Osteocyte (in vitro differentiated cells): Measurements from ENCODE around the gene FGF18. TPM values are rescaled to one million over a fixed set of nuclear protein-coding genes. Genes with fewer than 3 reads are reported as not detected.
"Not testable (repeated sequence)": the region's sequence is repeated elsewhere in the genome, so short reads cannot be mapped to it uniquely, and the experiment has no call there.

Experiments used
- DNase-seq: peaks from one replicate; pipeline ENCODE4 v3.0.0; 2021; ENCODE audit warnings: mixed read lengths; ENCODE audit not compliant: unreplicated experiment; ENCODE audit errors: extremely low spot score
- H3K27ac Mint-ChIP-seq: one replicate; pipeline ENCODE4 v1.8.0; 2021; ENCODE audit warnings: mild to moderate bottlenecking, mixed read lengths; ENCODE audit not compliant: unreplicated experiment
- H3K27me3 Mint-ChIP-seq: one replicate; pipeline ENCODE4 v1.8.0; 2021; ENCODE audit warnings: mixed read lengths; ENCODE audit not compliant: unreplicated experiment
- H3K36me3 Mint-ChIP-seq: one replicate; pipeline ENCODE4 v1.8.0; 2021; ENCODE audit warnings: mixed read lengths; ENCODE audit not compliant: unreplicated experiment
- H3K4me1 Mint-ChIP-seq: one replicate; pipeline ENCODE4 v1.8.0; 2021; ENCODE audit warnings: mixed read lengths; ENCODE audit not compliant: unreplicated experiment
- H3K4me3 Mint-ChIP-seq: one replicate; pipeline ENCODE4 v1.8.0; 2021; ENCODE audit warnings: mild to moderate bottlenecking, moderate library complexity, mixed read lengths; ENCODE audit not compliant: unreplicated experiment
- H3K9me3 Mint-ChIP-seq: one replicate; pipeline ENCODE4 v1.8.0; 2021; ENCODE audit warnings: mixed read lengths; ENCODE audit not compliant: unreplicated experiment
- CTCF ChIP-seq: fragments of 200-600 bp; sonication (generic); IDR thresholded peaks from 2 replicates; pipeline ENCODE4 v1.5.0; 2021; ENCODE audit warnings: antibody characterized with exemption, mild to moderate bottlenecking, moderate library complexity
- long read RNA-seq: library from polyadenylated mRNA; unstranded; transcript quantifications from one replicate; pipeline ENCODE4 v2.0.0, GENCODE V29; 2021
- total RNA-seq: library from RNA; stranded (reverse); gene quantifications from 2 replicates; pipeline ENCODE4 v1.2.1, GENCODE V29; 2021

FGF18 gene, protein sequence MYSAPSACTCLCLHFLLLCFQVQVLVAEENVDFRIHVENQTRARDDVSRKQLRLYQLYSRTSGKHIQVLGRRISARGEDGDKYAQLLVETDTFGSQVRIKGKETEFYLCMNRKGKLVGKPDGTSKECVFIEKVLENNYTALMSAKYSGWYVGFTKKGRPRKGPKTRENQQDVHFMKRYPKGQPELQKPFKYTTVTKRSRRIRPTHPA
- total RNA-seq = 5.9 and 6.0 TPM in 2 replicates
- long read RNA-seq = 0 reads

DNA sequence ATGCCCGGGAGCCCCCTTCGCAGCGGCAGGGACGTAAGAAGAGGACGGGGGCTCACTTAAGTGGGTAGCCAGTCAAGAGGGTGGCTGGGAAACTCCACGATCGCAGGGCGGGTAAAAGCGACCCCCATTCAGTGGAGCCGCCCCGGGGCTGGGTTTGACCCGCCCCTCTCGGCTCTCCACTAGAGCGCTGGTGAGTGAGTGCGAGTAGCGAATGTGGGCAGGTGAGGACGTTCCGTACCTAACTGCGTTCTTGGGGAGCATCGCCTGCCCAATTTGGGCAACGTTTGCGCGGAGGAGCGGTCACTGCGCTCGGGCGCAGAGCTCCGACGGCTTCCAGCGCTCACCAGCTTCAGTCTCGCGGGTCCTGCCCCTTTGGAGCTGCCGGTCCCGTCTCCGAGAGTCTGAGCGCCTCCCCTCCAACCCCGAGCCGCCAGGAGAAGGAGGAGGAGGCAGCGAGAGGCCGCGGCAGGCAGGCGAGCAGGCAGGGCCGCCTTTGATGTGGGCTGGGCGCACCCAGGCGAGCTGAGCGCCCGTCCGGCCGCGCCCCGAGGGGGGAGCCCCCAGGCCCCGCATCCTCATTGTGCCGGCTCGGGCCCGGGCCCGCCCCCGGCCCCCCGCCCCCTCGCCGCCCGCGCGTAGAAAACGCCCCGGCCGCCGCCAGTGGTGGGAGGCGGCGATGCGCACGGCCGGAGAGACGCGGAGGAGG lies at the start of gene FGF18:
Gene FGF18 (plus strand): TSS at position 666 of the 706 bp plus-strand sequence. CDS start 553 bp downstream, outside the sequence.
- Mint-ChIP-seq H3K27me3 (peaks cover 3% of the 10 kb centered on the region), H3K27ac (peak within 1 kb of the TSS; percentile 72), H3K4me3 (peak within 1 kb of the TSS; percentile 77), H3K36me3 (peaks cover 2% of the 10 kb centered on the region), H3K4me1 (peaks cover 23% of the 10 kb centered on the region), H3K9me3 (no peaks in the 10 kb centered on the region)
- TF ChIP-seq CTCF = peak; percentile 11
- DNase-seq = peak; percentile 87

DNA sequence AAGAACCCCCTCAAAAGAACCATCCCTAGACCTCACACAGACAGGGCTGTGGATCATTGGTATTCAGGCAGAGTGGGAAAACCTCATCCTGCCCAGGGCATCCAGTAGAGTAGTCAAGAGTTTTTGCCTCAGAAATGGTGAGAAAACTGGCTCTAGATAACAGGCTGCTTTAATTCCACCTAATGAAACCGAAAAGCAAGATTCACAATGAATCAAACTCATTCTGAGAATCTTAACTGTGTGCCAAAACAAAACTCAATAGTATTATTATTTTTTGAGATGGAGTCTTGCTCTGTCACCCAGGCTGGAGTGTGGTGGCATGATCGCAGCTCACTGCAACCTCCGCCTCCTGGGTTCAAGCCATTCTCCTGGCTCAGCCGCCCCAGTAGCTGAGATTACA lies 49.5 kb upstream of the FGF18 start:
- H3K4me3 Mint-ChIP-seq = no peak overlapping the region
- H3K27me3 Mint-ChIP-seq = peaks cover 12% of the 10 kb centered on the region
- H3K4me1 Mint-ChIP-seq = peaks cover 8% of the 10 kb centered on the region
- no peak for TF ChIP-seq CTCF
- no peak for DNase-seq
- no peaks in the 10 kb centered on the region for H3K36me3 Mint-ChIP-seq
- no peaks in the 10 kb centered on the region for H3K9me3 Mint-ChIP-seq
- H3K27ac Mint-ChIP-seq = no peak overlapping the region

GRCh38 chr5:171370881-171371280 lies 48.6 kb upstream of the FGF18 start:
- H3K36me3 Mint-ChIP-seq, DNase-seq, H3K4me1 Mint-ChIP-seq, H3K4me3 Mint-ChIP-seq, H3K9me3 Mint-ChIP-seq, H3K27ac Mint-ChIP-seq: not testable (repeated sequence)
- H3K27me3 Mint-ChIP-seq = peaks cover 13% of the 10 kb centered on the region

DNA sequence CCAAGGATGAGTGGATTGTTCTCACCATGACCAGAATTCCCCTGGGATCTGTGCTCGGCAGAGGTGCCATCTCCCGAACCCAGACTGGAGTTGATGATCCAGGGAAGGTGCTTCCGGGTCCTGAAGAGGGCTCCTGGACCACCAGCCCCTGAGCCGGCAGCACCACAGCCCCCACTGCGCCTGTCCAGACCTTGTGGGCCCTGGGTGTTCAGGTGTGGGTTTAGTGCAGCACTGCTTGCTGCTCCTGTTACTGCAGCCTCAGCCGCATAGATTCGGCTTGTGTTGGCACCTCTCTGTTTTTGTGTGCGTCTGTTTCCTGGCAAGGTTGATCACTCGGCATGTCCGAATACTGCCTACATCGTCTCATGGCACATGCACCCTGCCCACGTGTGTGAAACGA lies 48.1 kb upstream of the FGF18 start:
- no peaks in the 10 kb centered on the region for H3K9me3 Mint-ChIP-seq
- no peak for DNase-seq
- peaks cover 8% of the 10 kb centered on the region for H3K4me1 Mint-ChIP-seq
- H3K27ac Mint-ChIP-seq = no peak overlapping the region
- no peak for TF ChIP-seq CTCF
- H3K4me3 Mint-ChIP-seq = no peak overlapping the region
- H3K27me3 Mint-ChIP-seq = peaks cover 13% of the 10 kb centered on the region
- no peaks in the 10 kb centered on the region for H3K36me3 Mint-ChIP-seq

- no peak for TF ChIP-seq CTCF
- no peak overlapping the region for H3K4me3 Mint-ChIP-seq
- H3K27me3 Mint-ChIP-seq = peaks cover 18% of the 10 kb centered on the region
- H3K4me1 Mint-ChIP-seq = no peaks in the 10 kb centered on the region
- no peaks in the 10 kb centered on the region for H3K9me3 Mint-ChIP-seq
- DNase-seq = no peak
- no peak overlapping the region for H3K27ac Mint-ChIP-seq
- no peaks in the 10 kb centered on the region for H3K36me3 Mint-ChIP-seq
Measured at GRCh38 chr5:171379961-171380360, 39.5 kb upstream of the FGF18 start.

- H3K27ac Mint-ChIP-seq, H3K4me3 Mint-ChIP-seq, DNase-seq, H3K9me3 Mint-ChIP-seq, H3K36me3 Mint-ChIP-seq, H3K27me3 Mint-ChIP-seq: not testable (repeated sequence)
- H3K4me1 Mint-ChIP-seq = peaks cover 11% of the 10 kb centered on the region
Measured at GRCh38 chr5:171384416-171384815, 35.0 kb upstream of the FGF18 start.

DNA sequence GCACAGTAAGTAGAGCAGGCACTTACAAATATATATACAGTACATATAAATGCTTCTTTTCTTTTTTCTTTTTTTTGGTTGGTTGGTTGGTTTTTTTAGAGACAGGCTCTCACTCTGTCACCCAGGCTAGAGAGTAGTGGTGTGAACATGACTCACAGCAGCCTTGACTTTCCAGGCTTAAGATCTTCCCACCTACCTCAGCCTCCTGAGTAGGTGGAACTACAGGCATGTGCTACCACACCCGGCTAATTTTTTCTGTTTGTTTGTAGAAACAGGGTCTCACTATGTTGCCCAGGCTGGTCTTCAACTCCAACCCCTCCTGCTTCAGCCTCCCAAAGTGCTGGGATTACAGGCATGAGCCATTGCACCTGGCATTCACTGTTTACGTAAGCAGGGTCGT lies 34.4 kb upstream of the FGF18 start:
- H3K36me3 Mint-ChIP-seq, H3K27me3 Mint-ChIP-seq, DNase-seq, H3K4me3 Mint-ChIP-seq, H3K27ac Mint-ChIP-seq, H3K9me3 Mint-ChIP-seq: not testable (repeated sequence)
- peaks cover 17% of the 10 kb centered on the region for H3K4me1 Mint-ChIP-seq
